AG09319 (cell line): ENCODE data around the gene MASP1.

Experiments used
- DNase-seq: peaks from one replicate; pipeline ENCODE4 v3.0.0-alpha.2; 2010; ENCODE audit warnings: low read depth; ENCODE audit errors: extremely low read depth
- TF ChIP-seq, protein P1 (sequence below): IDR thresholded peaks from 2 replicates; pipeline ENCODE4 v1.5.1; 2011; ENCODE audit warnings: low read depth, mild to moderate bottlenecking, inconsistent platforms, low read length, moderate library complexity

The MASP1 gene

DNA sequence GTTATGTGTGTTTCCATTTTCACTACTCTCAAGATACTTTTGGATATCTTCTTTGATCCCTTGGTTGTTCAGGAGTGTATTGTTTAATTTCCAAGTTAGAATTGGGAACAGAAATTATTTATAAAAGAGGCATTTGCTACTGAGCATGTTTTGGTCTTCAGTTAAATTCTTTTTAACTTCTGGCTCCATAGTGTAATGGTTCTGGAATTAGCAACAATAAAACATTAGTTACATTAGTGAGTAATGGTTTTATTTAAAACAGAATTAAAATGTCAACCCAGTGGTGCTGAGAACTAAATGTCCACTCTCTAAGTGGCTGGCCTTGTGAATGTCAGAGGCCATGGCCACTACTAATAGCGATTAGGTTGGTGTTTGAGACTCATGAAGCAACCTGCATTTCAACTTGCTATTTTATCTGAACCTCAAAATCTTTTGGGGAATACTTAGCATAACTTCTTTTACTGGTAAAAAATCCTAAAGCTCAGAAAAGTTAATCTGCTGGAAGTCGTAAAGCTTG lies 19.5 kb upstream of the MASP1 start:
- TF ChIP-seq, protein P1, sequence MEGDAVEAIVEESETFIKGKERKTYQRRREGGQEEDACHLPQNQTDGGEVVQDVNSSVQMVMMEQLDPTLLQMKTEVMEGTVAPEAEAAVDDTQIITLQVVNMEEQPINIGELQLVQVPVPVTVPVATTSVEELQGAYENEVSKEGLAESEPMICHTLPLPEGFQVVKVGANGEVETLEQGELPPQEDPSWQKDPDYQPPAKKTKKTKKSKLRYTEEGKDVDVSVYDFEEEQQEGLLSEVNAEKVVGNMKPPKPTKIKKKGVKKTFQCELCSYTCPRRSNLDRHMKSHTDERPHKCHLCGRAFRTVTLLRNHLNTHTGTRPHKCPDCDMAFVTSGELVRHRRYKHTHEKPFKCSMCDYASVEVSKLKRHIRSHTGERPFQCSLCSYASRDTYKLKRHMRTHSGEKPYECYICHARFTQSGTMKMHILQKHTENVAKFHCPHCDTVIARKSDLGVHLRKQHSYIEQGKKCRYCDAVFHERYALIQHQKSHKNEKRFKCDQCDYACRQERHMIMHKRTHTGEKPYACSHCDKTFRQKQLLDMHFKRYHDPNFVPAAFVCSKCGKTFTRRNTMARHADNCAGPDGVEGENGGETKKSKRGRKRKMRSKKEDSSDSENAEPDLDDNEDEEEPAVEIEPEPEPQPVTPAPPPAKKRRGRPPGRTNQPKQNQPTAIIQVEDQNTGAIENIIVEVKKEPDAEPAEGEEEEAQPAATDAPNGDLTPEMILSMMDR, result no peak
- no peak for DNase-seq

DNA sequence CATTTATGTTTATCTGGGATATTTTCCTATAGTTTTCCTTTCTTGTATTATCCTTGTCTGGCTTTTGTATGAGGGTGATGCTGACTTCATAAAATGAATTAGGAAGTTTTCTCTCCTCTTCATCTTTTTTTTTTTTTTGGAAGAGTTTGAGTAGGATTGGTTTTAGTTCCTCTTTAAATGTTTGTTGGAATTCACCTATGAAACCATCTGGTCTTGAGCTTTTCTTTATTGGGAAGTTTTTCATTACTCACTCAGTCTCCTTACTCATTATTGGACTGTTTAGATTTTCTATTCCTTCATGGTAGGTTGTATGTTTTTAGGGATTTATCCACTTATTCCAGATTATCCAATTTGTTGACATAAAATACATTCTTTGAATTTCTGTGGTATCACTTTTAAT lies 18.7 kb upstream of the MASP1 start:
- TF ChIP-seq, protein P1, result no peak
- no peak for DNase-seq

DNA sequence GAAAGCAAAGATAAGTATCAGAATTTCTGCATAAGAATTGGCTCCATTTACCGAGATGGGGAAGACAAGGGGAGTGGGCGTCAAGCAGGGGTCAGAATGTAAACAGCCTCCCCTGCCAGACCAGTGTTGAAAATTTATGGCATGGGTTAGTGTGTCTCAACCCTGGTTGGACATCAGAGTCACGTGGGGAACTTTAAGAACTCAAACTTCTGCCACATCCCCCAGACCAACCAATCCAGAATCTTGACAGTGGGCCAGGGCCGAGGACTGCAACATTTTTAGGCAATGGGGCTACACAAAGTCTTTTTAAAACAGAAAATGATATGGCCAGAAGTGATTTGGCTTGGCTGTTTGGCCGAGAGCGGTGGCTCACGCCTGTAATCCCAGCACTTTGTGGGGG lies 14.3 kb upstream of the MASP1 start:
- TF ChIP-seq, protein P1, result no peak
- no peak for DNase-seq

DNA sequence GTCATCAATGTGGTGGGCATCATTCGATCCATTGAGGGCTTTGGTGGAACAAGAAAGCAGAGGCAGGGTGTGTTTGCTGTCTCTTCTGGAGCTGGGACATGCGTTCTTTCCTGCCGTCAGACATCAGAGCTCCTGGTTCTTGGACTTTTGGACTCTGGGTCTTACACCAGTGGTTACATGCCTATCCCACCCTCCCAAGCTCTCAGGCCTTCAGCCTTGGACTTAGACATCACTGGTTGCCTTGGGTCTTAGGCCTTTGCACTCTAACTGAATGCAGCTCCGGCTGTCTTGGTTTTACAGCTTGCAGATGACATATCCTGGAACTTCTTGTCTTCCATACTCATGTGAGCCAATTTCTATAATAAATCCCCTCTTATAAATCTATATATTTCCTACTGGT lies 8.1 kb upstream of the MASP1 start:
- no peak for DNase-seq
- TF ChIP-seq, protein P1, result no peak

DNA sequence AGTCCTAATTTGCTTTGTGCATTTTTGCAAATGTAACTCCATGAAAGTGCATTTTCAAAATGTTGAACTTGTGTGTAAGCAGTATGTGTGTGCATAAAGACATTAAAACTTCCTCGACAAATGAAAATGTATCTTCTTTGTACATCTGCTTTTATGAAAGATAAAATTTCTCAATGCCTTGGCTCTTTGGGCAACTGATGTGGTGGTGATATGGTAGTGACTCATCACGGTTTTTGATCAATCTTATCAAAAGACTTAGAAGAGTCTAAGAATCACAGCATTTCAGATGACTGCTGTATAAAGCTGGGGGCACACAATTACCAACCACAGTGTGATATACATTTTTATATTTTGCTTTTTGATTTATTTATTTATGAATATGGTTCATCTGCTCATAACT lies 5.4 kb upstream of the MASP1 start:
- TF ChIP-seq, protein P1, result no peak
- no peak for DNase-seq

DNA sequence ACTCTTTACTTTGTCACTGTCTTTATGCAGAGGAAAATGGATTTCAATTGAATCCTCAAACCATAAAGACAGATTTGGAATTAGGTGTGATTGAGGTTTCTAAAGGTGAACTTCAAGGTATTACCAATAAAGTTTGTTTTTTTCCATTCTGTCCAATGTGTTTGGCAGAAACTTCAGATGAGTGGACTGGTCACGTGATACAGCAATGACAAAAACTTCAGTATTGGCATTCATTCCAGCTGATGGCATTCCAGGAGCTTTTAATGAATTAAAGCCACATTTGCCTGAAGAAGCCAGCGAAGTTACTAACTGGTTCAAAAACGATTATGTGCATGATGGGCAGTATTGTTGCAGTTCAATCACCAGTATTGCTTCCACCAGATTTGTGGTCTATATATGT lies 4.5 kb upstream of the MASP1 start:
- TF ChIP-seq, protein P1, result no peak
- DNase-seq, result no peak

DNA sequence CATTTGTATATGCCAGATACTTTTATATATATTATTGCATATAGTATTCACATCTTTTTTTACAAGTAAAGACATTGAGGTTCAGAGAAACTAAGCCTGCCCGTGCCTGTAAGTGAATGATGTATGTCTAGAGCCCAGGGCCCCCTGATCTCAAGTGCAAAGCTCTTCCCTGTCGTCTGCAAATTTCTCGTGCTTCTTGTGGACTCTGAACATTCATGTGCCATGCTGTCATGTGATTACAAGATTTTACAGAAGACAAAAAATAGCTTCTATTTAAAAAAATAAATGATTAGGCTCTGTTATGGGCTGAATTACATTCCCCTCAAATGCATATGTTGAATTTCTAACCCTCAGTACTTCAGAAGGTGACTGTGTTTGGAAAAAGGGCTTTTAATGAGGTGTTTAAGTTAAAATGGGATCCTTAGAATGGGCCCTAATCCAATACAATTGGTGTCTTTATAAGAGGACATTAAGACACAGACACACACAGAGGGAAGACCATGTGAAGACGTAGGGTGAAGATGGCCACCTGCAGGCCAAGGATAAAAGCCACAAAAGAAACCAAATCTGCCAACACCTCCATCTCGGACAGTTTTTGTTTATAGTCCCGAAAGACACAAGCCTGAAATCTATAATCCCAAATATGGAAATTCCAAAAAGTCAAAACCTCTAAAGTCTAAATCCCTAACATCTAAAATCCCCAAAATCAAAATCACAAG lies 3.9 kb upstream of the MASP1 start:
- no peak for DNase-seq
- TF ChIP-seq, protein P1, result no peak; the same call in 1 of the 2 replicates
